Measurements from ENCODE around the gene FRRS1.
A peak's percentile ranks its signal among the peaks of the same experiment; 100 is the strongest.
"Not testable (repeated sequence)": the region's sequence is repeated elsewhere in the genome, so short reads cannot be mapped to it uniquely, and the experiment has no call there.

The FRRS1 gene, protein sequence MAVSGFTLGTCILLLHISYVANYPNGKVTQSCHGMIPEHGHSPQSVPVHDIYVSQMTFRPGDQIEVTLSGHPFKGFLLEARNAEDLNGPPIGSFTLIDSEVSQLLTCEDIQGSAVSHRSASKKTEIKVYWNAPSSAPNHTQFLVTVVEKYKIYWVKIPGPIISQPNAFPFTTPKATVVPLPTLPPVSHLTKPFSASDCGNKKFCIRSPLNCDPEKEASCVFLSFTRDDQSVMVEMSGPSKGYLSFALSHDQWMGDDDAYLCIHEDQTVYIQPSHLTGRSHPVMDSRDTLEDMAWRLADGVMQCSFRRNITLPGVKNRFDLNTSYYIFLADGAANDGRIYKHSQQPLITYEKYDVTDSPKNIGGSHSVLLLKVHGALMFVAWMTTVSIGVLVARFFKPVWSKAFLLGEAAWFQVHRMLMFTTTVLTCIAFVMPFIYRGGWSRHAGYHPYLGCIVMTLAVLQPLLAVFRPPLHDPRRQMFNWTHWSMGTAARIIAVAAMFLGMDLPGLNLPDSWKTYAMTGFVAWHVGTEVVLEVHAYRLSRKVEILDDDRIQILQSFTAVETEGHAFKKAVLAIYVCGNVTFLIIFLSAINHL

GRCh38 chr1:99766378-99766800 lies at the start of gene FRRS1:
Gene FRRS1 (minus strand): TSS chr1:99766635. CDS start chr1:99748768, 17,867 bp downstream.
- DNase-seq: peak; percentile 92
- in situ Hi-C loops (cut with MboI; ENCODE audit: low pct_unique_long_range_greater_than_20kb, low sequenced_read_pairs): no loop called here

GRCh38 chr1:99814373-99814900 lies 48.0 kb upstream of the FRRS1 start:
- no peak for DNase-seq
- in situ Hi-C loops (cut with MboI; ENCODE audit: low pct_unique_long_range_greater_than_20kb, low sequenced_read_pairs): loop anchor here (25.0 kb wide), 3 partner anchors 223 to 1073 kb away; partner anchors contain the start of genes EXTL2 and SLC30A7

- no peak for DNase-seq
- in situ Hi-C loops (cut with MboI; ENCODE audit: low pct_unique_long_range_greater_than_20kb, low sequenced_read_pairs): loop anchor here (25.0 kb wide), 3 partner anchors 226 to 1076 kb away; partner anchors contain the start of genes EXTL2 and SLC30A7
Measured at GRCh38 chr1:99811747-99812146, 45.3 kb upstream of the FRRS1 start.

GRCh38 chr1:99811075-99811474 lies 44.6 kb upstream of the FRRS1 start:
- DNase-seq: no peak
- in situ Hi-C loops (cut with MboI; ENCODE audit: low pct_unique_long_range_greater_than_20kb, low sequenced_read_pairs): loop anchor here (25.0 kb wide), 3 partner anchors 226 to 1076 kb away; partner anchors contain the start of genes EXTL2 and SLC30A7

DNA sequence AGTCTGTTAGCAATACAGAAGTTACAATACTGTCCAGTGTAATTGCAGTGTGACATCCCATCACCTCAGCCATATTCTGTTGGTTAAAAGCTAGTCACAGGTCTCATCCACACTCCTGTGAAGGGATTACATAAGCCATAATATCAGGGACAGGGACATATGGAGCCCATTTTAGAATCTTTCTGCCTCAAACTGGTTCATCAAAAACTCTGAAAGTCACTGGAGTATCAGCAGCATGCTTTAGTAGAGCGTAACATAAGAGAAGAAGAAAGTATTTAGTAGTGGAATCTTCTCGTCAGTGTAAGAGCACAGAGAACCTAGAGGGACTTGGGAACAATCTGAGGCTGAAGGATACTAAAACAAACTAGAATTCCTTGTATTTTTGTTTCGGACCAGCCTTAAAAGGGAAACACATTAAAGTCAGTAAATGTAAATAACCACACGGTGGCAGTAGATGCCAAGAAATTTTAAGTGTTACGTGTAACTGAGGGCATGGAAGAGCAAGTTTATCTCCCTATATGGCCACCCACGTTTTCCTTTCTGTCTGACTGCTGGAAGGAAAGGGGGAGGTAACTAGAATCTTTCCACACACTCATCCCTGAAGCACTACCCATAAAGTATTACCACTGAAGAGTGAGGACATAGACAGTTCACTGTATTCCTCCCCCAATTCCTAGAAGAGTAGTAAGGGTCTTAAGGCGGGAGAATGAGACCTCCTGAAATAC lies 42.1 kb upstream of the FRRS1 start:
- peak; percentile 89 for DNase-seq
- in situ Hi-C loops (cut with MboI; ENCODE audit: low pct_unique_long_range_greater_than_20kb, low sequenced_read_pairs): loop anchor here (25.0 kb wide), 3 partner anchors 229 to 1079 kb away; partner anchors contain the start of genes EXTL2 and SLC30A7

DNA sequence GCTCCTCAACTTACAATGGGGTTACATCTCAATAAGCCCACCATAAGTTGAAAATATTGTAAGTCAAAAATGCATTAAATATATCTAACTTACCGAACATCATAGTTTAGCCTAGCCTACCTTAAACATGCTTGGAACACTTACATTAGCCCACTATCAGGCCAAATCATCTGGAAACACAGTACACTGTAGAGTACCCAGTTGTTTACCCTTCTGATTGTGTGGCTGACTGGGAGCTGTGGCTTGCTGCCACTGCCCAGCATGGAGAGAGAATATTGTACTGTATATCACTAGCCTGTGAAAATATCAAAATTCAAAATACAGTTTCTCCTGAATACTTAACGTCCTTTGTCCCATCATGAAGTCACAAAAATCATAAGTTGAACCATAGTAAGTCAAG lies 40.4 kb upstream of the FRRS1 start:
- in situ Hi-C loops (cut with MboI; ENCODE audit: low pct_unique_long_range_greater_than_20kb, low sequenced_read_pairs): loop anchor here (25.0 kb wide), 3 partner anchors 230 to 1080 kb away; partner anchors contain the start of genes EXTL2 and SLC30A7
- no peak for DNase-seq

DNA sequence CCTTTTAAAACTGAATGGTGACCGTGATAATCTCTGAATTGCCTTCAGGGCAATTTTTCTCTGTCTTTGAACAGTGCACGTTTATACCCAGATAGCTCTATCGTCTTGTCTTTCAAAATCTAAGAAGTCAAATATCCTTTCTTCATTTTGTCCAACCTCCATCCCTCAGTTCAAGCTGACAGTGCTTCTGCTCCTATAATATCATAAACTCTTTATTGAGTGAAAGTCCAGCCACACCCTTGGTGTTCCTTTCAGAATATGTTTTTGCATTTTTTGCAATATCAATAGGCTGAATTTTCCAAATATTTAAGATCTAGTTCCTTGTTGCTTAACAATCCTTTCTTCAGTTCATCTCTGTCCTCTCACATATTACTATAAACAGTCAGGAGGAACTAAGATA lies 35.1 kb upstream of the FRRS1 start:
- in situ Hi-C loops (cut with MboI; ENCODE audit: low pct_unique_long_range_greater_than_20kb, low sequenced_read_pairs): loop anchor here (25.0 kb wide), 3 partner anchors 236 to 1086 kb away; partner anchors contain the start of genes EXTL2 and SLC30A7

GRCh38 chr1:99793861-99794260 lies 27.4 kb upstream of the FRRS1 start:
- in situ Hi-C loops (cut with MboI; ENCODE audit: low pct_unique_long_range_greater_than_20kb, low sequenced_read_pairs): not testable (repeated sequence)
- peak; percentile 85 for DNase-seq

More for the DNA sequence above, 35.1 kb upstream of the FRRS1 start:
- DNase-seq: no peak

GRCh38 chr1:99789715-99790114 lies 23.3 kb upstream of the FRRS1 start:
- in situ Hi-C loops (cut with MboI; ENCODE audit: low pct_unique_long_range_greater_than_20kb, low sequenced_read_pairs): no loop called here
- no peak for DNase-seq

GRCh38 chr1:99788896-99789295 lies 22.5 kb upstream of the FRRS1 start:
- in situ Hi-C loops (cut with MboI; ENCODE audit: low pct_unique_long_range_greater_than_20kb, low sequenced_read_pairs): no loop called here
- no peak for DNase-seq

GRCh38 chr1:99786751-99787501 lies 20.5 kb upstream of the FRRS1 start:
- in situ Hi-C loops (cut with MboI; ENCODE audit: low pct_unique_long_range_greater_than_20kb, low sequenced_read_pairs): no loop called here
- no peak for DNase-seq

GRCh38 chr1:99784809-99785255 lies 18.4 kb upstream of the FRRS1 start:
- DNase-seq: no peak
- in situ Hi-C loops (cut with MboI; ENCODE audit: low pct_unique_long_range_greater_than_20kb, low sequenced_read_pairs): no loop called here

DNA sequence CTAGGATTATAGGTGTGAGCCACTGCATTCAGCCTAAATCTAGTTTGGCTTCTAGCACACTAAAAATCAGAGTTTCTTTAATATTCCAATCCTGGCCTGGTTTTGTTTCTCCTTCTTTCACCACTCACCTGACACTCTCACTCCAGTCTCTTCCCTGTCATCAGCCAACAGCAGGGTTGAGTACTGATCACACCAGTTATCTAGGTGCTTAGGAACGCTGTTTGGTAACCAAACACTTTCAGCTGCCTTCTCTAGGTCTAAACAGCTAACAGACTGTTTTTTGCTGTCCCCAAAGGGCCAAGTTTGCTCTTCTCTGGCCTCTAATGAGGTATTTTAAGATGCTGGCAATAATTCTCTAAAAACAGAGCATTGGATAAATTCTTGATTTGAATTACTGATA lies 17.7 kb upstream of the FRRS1 start:
- DNase-seq: no peak
- in situ Hi-C loops (cut with MboI; ENCODE audit: low pct_unique_long_range_greater_than_20kb, low sequenced_read_pairs): no loop called here

DNA sequence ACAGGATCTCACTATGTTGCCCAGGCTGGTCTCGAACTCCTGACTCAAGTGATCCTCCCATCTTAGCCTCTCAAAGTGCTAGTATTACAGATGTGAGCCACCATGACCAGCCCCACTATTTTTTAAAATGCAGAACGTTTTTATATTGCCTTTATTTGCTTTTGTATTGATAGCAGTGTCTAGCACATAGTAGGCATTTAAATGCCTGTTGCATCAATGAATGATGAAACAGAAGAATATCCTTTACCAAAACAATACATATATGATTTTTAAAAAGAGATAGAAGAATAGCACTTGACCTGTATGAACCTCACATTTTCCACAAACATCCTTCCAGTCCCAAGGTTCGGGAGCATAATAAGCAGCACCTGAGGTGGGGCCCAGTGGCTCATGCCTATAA lies 16.5 kb upstream of the FRRS1 start:
- DNase-seq: no peak
- in situ Hi-C loops (cut with MboI; ENCODE audit: low pct_unique_long_range_greater_than_20kb, low sequenced_read_pairs): no loop called here

- in situ Hi-C loops (cut with MboI; ENCODE audit: low pct_unique_long_range_greater_than_20kb, low sequenced_read_pairs): no loop called here
- DNase-seq: no peak
Measured at GRCh38 chr1:99782397-99782796, 16.0 kb upstream of the FRRS1 start.

DNA sequence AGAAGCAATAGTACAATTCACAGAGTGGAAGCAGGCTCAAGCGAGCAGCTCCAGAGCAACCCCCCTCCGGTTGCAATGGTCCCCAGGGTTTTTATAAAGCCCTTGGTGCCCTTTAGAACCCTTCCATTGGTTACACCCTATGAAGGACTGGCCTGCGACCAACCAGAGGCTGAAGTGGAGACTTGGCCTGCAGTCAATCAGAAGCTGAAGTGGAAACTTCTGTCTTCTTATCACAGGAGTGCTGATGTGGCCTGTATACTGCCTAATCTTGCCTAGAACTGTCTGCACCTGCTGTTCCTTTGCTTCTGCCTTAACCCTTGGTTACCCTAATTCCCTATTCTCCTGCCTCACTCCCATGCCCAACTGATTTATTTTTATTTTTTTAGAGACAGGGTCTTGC lies 15.4 kb upstream of the FRRS1 start:
- in situ Hi-C loops (cut with MboI; ENCODE audit: low pct_unique_long_range_greater_than_20kb, low sequenced_read_pairs): no loop called here
- no peak for DNase-seq

GRCh38 chr1:99777752-99778151 lies 11.3 kb upstream of the FRRS1 start:
- no peak for DNase-seq
- in situ Hi-C loops (cut with MboI; ENCODE audit: low pct_unique_long_range_greater_than_20kb, low sequenced_read_pairs): no loop called here

DNA sequence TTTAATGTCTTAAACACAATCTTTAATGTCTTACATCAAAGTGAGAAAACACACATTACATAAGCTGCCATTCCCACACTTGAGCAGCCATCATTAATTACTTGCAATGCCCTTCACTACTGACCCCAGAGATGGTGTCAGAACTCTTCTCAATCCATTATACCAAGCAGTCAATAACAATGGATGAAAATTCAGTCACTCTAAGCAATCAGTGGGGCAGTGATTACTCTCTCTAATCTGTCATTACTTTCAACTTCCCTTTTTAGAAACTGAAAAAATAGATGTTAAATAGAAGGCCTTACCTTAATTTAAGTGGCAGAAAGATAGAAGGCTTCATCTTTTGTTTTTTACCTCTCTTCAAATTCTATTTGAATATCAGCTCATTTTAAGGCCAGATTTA lies 9.7 kb upstream of the FRRS1 start:
- in situ Hi-C loops (cut with MboI; ENCODE audit: low pct_unique_long_range_greater_than_20kb, low sequenced_read_pairs): no loop called here
- no peak for DNase-seq

GRCh38 chr1:99772809-99773208 lies 6.4 kb upstream of the FRRS1 start:
- no peak for DNase-seq
- in situ Hi-C loops (cut with MboI; ENCODE audit: low pct_unique_long_range_greater_than_20kb, low sequenced_read_pairs): no loop called here
